Measurements from ENCODE around the gene THSD7A.

DNA sequence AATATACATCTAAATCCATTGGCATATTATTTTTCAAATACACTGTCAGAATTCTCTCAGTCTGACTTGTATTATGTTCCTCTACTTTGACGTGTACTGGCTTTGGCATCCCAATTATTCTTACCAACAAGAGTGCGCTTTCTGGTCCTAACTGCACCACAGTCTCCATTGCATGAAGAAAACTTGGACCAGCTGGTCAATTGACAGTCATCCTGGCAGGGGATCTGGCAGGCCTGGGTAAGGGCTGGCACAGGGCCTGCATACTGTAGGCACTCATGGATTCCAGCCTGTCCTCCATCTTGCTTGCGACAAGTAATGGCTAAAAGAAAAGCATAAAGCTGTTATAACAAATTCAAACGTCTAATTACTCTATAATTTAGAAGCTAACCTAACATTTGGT is 384.9 kb downstream of the THSD7A start:
- TF ChIP-seq EZH2phosphoT487 (IDR thresholded peaks at IDR 0.05; ENCODE audit: low read depth): no peak
- TF ChIP-seq, protein P1, sequence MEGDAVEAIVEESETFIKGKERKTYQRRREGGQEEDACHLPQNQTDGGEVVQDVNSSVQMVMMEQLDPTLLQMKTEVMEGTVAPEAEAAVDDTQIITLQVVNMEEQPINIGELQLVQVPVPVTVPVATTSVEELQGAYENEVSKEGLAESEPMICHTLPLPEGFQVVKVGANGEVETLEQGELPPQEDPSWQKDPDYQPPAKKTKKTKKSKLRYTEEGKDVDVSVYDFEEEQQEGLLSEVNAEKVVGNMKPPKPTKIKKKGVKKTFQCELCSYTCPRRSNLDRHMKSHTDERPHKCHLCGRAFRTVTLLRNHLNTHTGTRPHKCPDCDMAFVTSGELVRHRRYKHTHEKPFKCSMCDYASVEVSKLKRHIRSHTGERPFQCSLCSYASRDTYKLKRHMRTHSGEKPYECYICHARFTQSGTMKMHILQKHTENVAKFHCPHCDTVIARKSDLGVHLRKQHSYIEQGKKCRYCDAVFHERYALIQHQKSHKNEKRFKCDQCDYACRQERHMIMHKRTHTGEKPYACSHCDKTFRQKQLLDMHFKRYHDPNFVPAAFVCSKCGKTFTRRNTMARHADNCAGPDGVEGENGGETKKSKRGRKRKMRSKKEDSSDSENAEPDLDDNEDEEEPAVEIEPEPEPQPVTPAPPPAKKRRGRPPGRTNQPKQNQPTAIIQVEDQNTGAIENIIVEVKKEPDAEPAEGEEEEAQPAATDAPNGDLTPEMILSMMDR (IDR thresholded peaks at IDR 0.05; ENCODE audit: low read depth, low read length): no peak
